Right lobe of liver (tissue), 6 donors: ENCODE measurements around the gene FOSB. TPM values are rescaled to one million over a fixed set of nuclear protein-coding genes. Genes with fewer than 3 reads are reported as not detected.

Source experiments
- ATAC-seq, 4 donors: fragments of 200-7000 bp; cut with Tn5 transposase; one replicate each; pipeline ENCODE4 v1.9.1; 2020; ENCODE audit warnings: mild to moderate bottlenecking in 4 of 4, moderate library complexity in 4 of 4
- DNase-seq, 3 donors: peaks; one replicate each; pipeline ENCODE4 v3.0.0-alpha.2; 2020
- H3K27ac ChIP-seq, 3 donors: fragments of 200-600 bp; one replicate each; pipeline ENCODE4 v1.8.0; 2022
- H3K27me3 ChIP-seq, 2 donors: fragments of 200-600 bp; one replicate each; pipeline ENCODE4 v1.8.0; 2022
- H3K36me3 ChIP-seq, 4 donors: fragments of 200-600 bp; sonication (generic) in 1 of 4; one replicate each; pipeline versions ENCODE4 v1.5.1 to v1.8.0; 2017 to 2022; ENCODE audit warnings: control low read depth in 1 of 4
- H3K4me1 ChIP-seq, 4 donors: fragments of 200-600 bp; sonication (generic) in 1 of 4; one replicate each; pipeline versions ENCODE4 v1.5.1 to v1.8.0; 2017 to 2022; ENCODE audit warnings: control low read depth in 1 of 4
- H3K4me3 ChIP-seq, 3 donors: fragments of 200-600 bp; one replicate each; pipeline ENCODE4 v1.8.0; 2022
- H3K9me3 ChIP-seq, 4 donors: fragments of 200-600 bp; sonication (generic) in 1 of 4; one replicate each; pipeline versions ENCODE4 v1.5.1 to v1.8.0; 2017 to 2022; ENCODE audit warnings: control low read depth in 1 of 4
- CTCF ChIP-seq, 4 donors: fragments of 200-600 bp in 3 of 4; fragments of 450-650 bp in 1 of 4; IDR thresholded peaks; one replicate each; pipeline versions ENCODE4 v1.5.1 to v1.8.0; 2016 to 2022; ENCODE audit warnings: antibody characterized with exemption in 4 of 4, mild to moderate bottlenecking in 2 of 4
- POLR2A ChIP-seq: fragments of 450-650 bp; IDR thresholded peaks from one replicate; pipeline ENCODE4 v1.6.1; 2017; ENCODE audit warnings: antibody characterized with exemption, mild to moderate bottlenecking
- WGBS: methylation state at CpG from one replicate; pipeline ENCODE4 v1.1.6; 2018; ENCODE audit warnings: low coverage, low lambda C conversion rate; ENCODE audit not compliant: insufficient coverage; ENCODE audit errors: missing lambda C conversion rate; 5-methylcytosine and 5-hydroxymethylcytosine counted together
- intact Hi-C, 2 donors: fragments of 100-400 bp; cut with DNase I; formaldehyde crosslinking; loops; one replicate each; pipeline versions ENCODE4 v1.11.2 to v1.14.1; 2022
- total RNA-seq, 6 experiments: library from RNA; depleted of rRNA in 2 of 6; stranded (reverse); fragments of >200 nt in 2 of 6; fragmentation: NEBNext Ultra II Directional in 3 of 6; extraction: Animal tissue kit (Norgen Biotek cat#: 25700) in 3 of 6; gene quantifications; one replicate each; pipeline versions ENCODE4 v1.1.0 to v1.2.4, GENCODE V29; 2016 to 2023
- donor health status: DM: no; HTN: yes; CAD: no.
- donor health status: DM: no; HTN: no; CAD: no.
- donor health status: DM: no; HTN: no; CAD: no.
- donor health status: DM: no; HTN: yes; CAD: no.
- donor health status: DM: no; HTN: yes; CAD: no.

The FOSB gene
- total RNA-seq, 6 experiments from 2014 or later, result 0.19 to 1.2 (median 0.44) TPM

DNA sequence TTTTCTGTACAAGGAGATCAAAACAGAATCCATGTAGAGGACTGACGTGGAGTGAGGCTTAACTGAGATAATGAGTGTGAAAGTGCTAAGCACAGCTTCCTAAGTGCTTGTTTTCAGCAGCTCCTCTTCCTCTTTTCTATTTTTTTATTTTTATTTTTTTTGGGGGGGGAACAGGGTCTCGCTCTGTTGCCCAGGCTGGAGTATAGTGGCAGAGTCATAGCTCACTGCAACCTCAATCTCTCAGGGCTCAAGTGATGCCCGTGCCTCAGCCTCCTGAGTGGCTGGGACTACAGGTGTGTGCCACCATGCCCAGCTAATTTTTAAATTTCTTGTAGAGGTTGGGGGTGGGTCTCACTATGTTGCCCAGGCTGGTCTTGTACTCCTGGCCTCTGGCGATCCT is 5.6 kb upstream of the FOSB start:
- H3K9me3 ChIP-seq, result no peaks in the 10 kb centered on the region
- WGBS, result 52% methylated on average over 4 of the region's 4 CpGs
- intact Hi-C loops, result no loop called here

DNA sequence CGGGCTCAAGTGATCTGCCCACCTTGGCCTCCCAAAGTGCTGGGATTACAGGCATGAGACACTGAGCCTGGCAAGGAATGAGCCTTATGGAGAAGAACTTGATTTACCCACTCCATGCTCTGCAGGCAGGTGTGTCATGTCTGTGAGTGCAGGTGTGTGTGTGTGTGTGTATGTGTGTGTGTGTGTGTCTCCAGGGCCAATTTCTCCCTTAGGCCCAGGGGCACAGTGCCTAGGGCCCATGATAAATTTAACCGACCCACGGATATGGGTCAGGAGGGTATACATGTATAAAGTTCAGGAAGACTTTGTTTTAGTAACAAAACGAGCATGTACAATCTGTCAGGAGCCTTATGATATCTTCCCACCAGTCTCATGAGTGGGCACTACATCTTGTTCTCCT is 4.6 kb upstream of the FOSB start:
- no peaks in the 10 kb centered on the region for H3K36me3 ChIP-seq
- peaks cover 0 to 10% (median 4%) of the 10 kb centered on the region in 4 donors for H3K4me1 ChIP-seq
- no peaks in the 10 kb centered on the region for H3K27me3 ChIP-seq
- ATAC-seq (no peak), DNase-seq (no peak)
- no peak overlapping the region for H3K27ac ChIP-seq
- H3K9me3 ChIP-seq, result no peaks in the 10 kb centered on the region
- intact Hi-C loops, result no loop called here
- no peak overlapping the region for H3K4me3 ChIP-seq
- WGBS, result 63% methylated on average over 2 of the region's 4 CpGs
- no peak for TF ChIP-seq POLR2A
- TF ChIP-seq CTCF (IDR thresholded peaks at IDR 0.05), result no peak

More for the DNA sequence above, 5.6 kb upstream of the FOSB start:
- no peak for ATAC-seq
- DNase-seq, result no peak
- Histone ChIP-seq H3K4me3 (no peak overlapping the region), H3K36me3 (no peaks in the 10 kb centered on the region), H3K4me1 (peaks cover 0 to 4% (median 1%) of the 10 kb centered on the region in 4 donors), H3K27ac (no peak overlapping the region), H3K27me3 (no peaks in the 10 kb centered on the region)
- TF ChIP-seq CTCF (IDR thresholded peaks at IDR 0.05), result no peak
- no peak for TF ChIP-seq POLR2A

DNA sequence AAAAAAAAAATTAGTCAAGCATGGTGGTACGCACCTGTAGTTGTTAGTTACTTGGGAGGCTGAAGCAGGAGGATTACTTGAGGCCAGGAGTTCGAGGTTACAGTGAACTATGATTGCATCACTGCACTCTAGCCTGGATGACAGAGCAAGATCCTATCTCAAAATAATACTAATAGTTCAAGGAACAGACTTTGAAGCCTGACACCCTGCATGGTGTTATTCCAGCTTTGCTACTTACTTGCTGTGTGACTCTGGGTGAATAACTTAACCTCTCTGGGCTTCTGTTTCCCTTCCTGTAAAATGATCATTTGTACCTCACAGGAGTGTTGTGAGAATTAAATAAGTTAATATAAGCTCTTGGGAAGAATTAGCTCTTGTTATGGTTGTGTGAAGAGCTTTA is 3.5 kb upstream of the FOSB start:
- H3K4me1 ChIP-seq, result peaks cover 0 to 15% (median 7%) of the 10 kb centered on the region in 4 donors
- no peak overlapping the region for H3K4me3 ChIP-seq
- no peak for TF ChIP-seq CTCF (IDR thresholded peaks at IDR 0.05)
- no peak for TF ChIP-seq POLR2A
- ATAC-seq (no peak), DNase-seq (no peak)
- WGBS, result 33% methylated on average over 1 of the region's 2 CpGs
- intact Hi-C loops, result no loop called here
- no peaks in the 10 kb centered on the region for H3K27me3 ChIP-seq
- no peaks in the 10 kb centered on the region for H3K36me3 ChIP-seq
- H3K9me3 ChIP-seq, result no peaks in the 10 kb centered on the region
- no peak overlapping the region for H3K27ac ChIP-seq

DNA sequence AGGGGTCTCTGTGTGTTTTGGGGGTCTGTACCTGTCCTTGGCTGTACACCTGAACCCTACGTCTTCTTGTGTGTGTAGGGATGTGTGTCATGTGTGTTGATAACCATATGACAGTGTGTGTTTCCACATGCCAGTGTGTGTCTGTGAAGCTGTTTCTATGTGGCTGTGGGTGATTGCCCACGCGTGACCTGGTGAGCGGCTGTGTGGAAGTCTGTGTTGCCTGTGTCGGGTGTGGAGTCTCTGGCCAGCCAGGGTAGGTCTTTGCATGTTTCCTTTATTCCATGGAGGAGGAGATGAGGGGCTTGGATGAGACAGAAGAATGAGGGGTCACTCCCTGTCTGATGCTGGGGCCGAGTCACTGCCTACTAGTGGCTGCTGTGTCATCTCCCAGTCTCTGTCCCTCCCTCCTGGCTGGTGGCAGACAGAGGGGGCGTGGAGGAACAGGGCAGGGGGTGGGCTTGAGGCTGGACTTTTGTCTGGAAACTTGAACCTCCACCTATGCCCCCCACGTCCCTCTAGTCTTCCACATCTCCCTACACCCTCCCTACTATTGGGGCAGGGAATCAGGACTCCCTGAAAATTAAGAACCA is 2.8 kb upstream of the FOSB start:
- intact Hi-C loops, result no loop called here
- no peaks in the 10 kb centered on the region for H3K36me3 ChIP-seq
- DNase-seq, result no peak
- no peak for ATAC-seq
- H3K27ac ChIP-seq, result no peak overlapping the region
- H3K4me1 ChIP-seq, result peaks cover 0 to 15% (median 7%) of the 10 kb centered on the region in 4 donors
- no peaks in the 10 kb centered on the region for H3K9me3 ChIP-seq
- no peak overlapping the region for H3K4me3 ChIP-seq
- no peaks in the 10 kb centered on the region for H3K27me3 ChIP-seq
- 55% methylated on average over 6 of the region's 8 CpGs for WGBS
- TF ChIP-seq CTCF (IDR thresholded peaks at IDR 0.05) (no peak), POLR2A (no peak)

- intact Hi-C loops, result no loop called here
- no peak for TF ChIP-seq POLR2A
- TF ChIP-seq CTCF (IDR thresholded peaks at IDR 0.05), result no peak
- under 1% methylated on average over 11 of the region's 11 CpGs for WGBS
- ATAC-seq (no peak), DNase-seq (no peak)
- Histone ChIP-seq H3K4me1 (peaks cover 0 to 15% (median 7%) of the 10 kb centered on the region in 4 donors), H3K4me3 (peak overlapping the region; percentile 31 to 76 (median 61)), H3K27ac (peak overlapping the region; percentile 69 to 90 (median 81)), H3K36me3 (no peaks in the 10 kb centered on the region), H3K9me3 (no peaks in the 10 kb centered on the region), H3K27me3 (no peaks in the 10 kb centered on the region)
Measured at GRCh38 chr19:45467115-45467455, 711 bp upstream of the FOSB start.
